Central memory CD4-positive, alpha-beta T cell (primary cell): Measurements from ENCODE around the gene ANKRD11.

Experiments
- DNase-seq: peaks from one replicate; pipeline ENCODE4 v3.0.0; 2022

ANKRD11 gene

DNA sequence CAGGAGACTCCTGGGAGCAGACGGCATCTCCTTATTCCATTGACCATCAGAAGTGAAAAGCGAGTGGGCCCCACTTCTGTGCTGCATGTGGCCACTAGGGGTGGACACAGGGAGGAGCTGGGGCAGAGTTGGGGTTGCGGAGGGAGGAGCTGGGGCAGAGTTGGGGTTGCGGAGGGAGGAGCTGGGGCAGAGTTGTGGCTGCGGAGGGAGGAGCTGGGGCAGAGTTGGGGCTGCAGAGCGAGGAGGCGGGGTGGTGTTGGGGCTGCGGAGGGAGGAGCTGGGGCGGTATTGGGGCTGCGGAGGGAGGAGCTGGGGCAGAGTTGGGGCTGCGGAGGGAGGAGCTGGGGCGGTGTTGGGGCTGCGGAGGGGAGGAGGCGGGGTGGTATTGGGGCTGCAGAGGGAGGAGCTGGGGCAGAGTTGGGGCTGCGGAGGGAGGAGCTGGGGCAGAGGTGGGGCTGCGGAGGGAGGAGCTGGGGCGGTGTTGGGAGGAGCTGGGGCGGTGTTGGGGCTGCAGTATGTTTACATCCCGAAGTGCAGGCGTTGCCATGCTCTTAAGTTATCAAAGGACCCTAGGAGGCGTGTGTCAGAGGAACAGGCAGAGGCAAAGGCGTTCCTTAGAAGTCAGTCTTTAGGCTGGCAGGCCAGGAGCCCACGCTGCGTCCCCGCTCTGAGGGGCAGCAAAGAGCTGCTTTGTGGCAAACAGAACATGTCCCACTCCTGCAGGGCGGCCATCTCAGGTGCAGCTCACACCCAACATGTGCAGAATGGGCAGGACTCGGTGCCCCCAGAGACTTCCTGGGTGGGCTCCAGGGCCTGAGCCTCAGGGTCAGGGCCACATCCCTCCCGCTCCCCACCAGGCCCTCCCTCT lies 196.9 kb downstream of the ANKRD11 start:
- DNase-seq, result no peak

DNA sequence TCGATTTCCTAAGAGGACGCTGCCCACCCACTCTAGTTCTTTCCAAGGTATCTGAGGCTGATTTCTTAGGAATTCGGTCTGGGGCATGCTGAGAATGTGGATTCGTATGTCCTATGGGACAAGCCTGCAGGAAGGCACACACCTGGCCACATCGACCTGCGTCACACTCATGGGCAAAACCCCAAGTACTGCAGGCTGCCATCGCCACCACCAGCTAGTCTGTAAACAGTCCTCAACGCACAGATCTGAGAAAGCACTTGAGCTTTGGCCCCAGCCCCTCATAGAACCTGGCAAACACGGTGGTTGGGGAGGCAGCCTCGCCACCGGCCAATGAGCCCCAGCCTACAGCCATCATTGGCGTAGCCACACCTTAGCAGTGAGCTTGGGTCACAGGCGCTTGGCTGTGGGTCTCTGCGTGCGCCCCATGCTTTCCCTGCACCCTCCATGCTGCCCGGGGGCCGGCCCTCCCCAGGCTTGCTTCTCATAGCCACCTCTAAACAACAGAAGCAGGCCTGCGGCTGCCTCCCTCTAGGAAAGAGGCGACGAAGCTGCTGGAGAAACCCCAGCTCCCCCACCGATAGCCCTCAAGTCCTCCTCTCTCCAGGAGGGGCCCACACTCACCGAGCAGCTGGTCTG lies 197.8 kb downstream of the ANKRD11 start:
- no peak for DNase-seq

DNA sequence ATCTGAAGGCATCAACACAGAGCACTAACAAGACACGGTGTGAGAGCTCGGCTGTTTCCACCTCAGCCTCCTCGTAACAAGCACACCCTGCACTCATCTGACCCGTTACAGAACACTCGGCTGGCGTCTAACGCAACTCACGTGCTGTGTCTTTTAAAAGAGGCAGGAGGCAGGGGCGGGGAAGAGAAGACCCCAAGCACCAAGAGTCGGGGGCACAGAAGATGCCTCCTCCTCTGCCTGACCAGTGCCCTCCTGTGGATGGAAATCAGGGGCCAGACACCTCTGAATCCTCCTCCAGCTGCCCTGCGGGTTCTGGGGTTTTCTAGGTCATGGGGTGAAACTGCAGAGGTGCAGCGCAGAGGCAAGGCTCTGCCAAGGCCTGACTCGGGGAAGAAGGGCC lies 198.6 kb downstream of the ANKRD11 start:
- DNase-seq, result no peak

DNA sequence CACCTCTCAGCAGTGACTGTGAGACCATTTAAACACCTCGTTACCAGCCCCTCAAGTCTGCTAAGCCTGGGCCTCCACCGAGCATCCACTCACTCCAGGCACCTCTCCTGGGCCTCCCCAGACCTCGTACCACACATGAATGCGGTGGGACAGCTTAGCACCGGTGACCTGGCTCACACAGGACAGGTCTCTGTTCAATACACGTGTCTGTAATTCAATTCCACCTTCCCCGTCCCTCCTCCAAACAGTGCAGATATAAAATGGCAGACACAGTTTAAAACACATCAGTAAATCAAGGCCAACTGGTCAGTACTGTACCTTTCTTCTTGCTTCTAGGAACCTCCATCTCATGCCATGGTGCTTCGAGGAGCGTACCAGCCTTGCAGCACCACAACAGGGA lies 199.0 kb downstream of the ANKRD11 start:
- no peak for DNase-seq

DNA sequence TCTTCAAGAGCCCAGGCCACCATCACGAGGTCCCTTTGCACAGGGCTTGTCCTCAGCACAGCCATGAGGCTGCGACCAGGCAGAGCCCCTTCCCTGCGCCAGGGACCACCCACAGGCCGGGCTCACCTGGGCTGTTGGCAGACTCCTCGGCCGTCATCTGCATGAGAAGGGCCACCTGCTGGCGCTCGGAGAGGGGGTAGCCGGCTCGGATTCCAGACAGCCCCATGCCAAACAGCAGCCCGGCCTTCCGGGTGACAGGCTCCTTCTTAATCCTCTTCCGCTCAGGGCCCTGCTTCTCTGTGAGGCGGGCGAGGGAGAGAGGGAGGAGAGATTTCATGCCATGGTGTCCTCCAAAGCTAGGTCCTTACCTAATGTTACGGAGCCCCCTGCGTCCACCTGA lies 199.5 kb downstream of the ANKRD11 start:
- DNase-seq, result no peak

DNA sequence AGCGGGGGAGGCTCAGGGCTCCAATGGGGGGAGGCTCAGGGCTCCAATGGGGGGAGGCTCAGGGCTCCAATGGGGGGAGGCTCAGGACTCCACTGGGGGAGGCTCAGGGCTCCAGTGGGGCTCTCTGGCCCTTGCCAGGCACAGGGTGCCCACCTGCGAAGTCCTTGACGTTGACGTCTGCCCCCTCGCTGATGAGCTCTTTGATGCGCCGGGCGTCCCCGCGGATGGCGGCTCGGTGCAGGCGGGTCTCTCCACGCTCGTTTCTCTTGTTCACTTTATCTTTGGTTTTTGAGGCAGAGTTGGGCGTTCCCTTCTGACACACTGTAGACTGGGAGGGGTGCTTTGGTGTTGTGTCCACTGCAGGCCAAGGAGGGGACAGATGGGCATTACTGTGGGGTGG lies 199.9 kb downstream of the ANKRD11 start:
- no peak for DNase-seq

DNA sequence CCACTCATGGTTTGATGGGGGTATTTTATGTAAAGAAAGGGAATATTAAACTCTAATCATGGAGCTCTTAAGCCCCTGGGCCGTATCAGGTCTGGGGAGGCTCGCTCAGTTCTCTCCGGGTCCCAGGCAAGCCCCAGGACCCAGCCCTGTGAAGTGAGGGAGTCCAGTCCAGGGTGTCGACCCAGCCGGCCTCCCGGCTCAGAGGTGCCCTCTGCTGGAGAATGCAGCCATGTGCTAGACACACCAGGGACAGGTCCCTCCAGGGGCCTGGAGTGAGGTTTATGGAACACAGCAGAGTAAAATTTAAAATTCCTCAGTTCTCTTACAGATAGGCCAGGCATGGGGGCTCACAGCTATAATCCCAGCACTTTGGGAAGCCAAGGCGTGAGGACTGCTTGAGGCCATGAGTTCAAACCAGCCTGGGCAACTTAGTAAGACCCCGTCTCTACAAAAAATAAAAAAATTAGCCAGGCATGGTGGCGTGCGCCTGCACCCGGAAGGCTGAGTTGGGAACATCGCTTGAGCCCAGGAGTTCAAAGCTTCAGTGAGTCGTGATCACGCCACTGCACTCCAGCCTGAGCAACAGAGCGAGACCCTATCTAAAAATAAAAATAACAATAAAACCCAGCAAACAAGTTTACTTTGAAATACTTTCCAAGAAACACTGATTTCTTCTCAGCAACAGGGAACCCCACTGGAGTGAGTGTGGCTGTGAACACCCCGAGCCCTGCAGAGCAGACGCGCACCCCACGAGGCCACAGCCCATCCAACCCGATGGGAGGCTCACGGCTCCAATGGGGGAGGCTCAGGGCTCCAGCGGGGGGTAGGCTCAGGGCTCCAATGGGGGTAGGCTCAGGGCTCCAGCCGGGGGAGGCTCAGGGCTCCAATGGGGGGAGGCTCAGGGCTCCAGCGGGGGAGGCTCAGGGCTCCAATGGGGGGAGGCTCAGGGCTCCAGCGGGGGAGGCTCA lies 200.6 kb downstream of the ANKRD11 start:
- peak; percentile 59 for DNase-seq

DNA sequence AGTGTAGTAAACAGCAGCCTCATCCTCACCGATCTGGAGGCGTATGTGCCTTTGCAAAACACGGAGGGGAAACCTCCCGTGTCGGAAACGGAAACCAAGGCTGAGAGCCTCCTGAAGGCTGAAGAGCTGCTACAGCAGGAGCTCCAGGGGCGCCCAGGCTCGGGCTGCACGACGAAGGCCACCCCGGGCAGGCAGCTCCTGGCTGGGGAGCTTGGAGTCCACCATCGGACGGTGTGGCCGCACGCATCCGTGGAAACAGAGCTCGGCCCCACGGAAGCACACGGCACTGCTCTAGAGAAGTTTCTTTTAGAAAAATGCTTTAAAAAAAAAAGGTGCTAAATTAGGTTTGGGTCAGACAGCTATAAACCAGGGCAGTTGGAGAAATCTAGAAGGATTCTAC lies 201.4 kb downstream of the ANKRD11 start:
- DNase-seq, result no peak

DNA sequence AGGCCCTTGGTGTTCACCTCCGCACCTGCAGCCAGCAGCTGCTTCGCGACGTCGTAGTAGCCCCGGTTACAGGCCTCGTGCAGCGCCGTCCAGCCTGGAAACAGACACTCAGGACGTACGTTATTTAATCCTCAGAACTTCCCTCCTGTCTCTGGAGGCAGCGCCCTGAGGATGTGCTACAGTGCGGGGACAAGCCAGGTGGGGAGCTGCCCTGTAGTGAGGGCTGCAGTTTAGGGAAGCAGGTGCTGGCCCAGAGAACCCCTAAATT lies 201.8 kb downstream of the ANKRD11 start:
- no peak for DNase-seq

DNA sequence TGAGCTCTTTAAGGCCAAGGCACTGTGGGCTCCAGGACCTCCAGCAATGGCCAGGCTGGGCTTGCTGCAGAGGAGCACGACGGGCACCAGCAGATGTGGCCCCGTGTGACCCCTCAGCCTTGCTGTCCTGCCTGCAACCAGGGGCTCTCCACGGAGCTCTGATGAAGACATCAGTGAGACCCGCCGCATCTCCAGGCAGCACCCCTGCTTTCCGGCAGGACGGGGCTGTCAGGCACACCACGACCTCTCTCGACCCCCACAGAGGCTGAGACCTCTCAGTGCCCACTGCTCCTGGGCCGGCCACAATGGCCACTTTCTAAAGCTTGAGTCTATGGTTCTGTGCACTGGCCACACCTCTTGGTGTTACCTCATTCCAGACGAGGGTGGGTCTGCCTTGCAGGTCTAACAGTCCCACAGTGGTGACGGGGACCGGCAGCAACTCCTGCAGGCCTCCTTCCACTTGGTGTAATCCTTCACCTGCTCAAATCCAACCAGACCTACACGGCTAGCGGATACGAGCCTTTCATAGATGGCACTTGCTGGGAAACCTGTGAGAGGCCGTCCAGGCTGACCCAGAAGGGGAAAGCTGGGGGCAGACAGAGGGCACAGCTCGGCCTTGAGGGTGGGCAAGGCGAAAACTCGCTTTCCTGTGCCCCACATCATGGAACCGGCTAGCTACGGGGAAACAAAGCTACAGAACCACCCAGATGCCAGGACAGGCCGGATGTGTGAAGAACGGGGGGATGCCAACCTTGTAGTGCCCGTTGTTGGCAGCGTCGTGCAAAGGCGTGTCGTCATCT lies 202.4 kb downstream of the ANKRD11 start:
- no peak for DNase-seq

DNA sequence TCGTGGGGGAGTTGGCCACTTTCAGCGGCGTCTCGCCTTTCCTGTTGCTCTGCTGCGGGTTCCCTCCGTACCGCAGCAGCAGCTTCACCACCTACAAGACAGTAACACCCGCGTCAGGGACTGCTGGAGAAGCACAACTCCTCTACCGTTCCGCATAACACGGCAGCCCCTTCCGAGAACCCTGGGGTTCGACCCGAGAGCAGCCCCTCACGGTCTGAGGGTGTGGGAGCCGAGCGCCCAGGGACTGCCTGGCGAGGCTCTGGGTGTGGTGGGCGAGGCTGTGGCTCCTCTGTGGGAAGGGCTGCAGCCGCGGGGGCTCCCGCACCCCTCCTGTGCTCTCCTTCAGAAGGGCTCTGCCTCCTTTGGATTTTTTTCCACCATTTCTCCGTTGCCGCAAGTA lies 204.3 kb downstream of the ANKRD11 start:
- DNase-seq, result no peak

DNA sequence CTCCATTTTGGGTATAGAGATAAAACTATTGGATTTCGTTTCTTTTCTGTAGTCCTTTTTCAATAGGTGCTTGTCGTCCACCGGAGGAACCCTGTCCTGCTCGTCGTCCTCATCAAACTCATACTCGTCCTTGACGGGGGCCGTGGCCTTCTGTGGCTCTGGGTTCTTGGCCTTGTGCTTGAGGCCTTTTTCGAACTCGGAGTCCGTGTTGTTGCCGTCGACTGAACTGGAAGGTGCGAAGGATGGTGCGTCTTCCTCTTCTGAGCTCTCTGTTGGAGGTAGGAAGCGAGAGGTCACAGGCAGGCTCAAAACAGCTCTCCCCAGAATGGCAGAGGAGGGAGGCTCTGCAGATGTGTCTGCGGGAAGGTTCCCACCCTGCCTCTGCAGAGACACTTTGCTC lies 205.0 kb downstream of the ANKRD11 start:
- DNase-seq, result no peak

DNA sequence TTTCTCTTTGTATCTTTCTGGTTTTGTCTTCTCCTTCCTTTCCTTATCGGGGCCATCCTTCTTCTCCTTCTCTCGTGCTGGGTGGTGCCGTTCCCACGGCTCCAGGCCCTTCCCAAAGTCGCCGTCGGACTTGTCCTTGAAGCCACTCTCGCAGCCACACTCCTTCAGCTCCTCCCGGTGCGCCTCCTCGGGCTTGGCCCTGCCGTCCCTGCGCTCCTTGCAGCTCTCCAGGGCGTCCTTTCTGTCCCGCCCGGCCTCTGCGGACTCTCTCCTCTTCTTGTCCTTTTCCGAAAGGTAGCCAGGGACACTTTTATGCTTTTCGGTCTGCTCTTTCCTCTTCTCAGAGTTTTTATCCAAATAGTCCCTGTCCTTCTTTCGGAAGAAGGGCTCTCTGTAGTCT lies 206.9 kb downstream of the ANKRD11 start:
- no peak for DNase-seq

DNA sequence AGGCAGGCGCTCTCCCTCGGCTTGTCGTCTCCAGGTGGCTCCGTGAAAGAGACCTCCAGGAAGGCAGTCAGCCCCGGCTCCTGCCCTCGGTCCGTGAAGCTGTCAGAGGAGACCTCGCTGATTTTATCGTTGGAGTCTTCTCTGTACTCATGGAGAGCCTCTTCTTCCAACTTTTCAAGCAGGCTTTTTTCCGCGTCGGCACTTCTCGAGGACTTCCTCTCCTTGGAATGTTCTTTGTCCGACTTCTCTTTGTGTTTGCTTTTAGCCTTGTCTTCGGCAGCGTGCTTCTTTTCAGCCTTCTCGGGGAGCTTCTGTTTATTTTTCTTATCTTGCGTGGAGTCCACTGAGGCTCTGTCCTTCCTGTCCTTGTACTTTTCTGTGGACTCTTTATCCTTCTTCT lies 207.8 kb downstream of the ANKRD11 start:
- no peak for DNase-seq

DNA sequence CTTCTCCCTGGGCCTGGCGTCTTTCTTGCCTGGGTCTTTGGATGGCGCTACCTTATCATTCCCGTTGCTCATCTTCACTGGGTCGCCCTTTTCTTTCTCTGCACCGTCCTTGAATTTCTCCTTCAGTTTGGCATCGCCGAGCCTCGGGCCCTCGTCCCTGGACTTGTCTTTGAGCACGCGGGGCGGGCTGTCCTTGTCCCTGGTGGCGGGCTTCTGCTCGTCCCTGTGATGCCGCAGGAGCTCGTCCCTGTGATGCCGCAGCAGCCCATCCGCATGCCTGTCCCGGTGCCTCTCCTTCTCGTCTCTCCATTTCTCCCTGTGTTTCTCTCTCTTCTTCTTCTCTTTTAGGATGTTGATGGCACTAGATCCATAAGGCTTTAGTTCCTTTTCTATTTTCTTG lies 208.5 kb downstream of the ANKRD11 start:
- no peak for DNase-seq

DNA sequence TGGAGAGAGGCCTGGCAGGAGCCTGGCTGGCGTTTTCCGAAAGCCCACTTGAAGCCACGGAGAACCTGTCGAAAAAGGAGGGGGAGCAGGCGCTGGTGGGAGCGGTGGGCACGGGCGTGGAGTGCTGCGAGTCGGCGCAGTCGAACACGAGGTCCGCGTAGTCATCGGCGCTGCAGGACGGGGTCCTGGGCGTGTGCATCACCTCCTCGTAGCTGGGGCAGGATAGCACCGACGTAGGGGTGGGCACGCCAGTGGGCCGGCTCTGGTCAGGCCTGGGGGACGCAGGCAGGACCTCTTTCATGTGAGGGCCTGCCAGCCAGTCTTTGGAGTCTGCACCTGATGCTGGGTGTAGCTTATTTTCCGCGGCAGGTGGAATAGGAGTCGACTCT lies 209.2 kb downstream of the ANKRD11 start:
- no peak for DNase-seq

DNA sequence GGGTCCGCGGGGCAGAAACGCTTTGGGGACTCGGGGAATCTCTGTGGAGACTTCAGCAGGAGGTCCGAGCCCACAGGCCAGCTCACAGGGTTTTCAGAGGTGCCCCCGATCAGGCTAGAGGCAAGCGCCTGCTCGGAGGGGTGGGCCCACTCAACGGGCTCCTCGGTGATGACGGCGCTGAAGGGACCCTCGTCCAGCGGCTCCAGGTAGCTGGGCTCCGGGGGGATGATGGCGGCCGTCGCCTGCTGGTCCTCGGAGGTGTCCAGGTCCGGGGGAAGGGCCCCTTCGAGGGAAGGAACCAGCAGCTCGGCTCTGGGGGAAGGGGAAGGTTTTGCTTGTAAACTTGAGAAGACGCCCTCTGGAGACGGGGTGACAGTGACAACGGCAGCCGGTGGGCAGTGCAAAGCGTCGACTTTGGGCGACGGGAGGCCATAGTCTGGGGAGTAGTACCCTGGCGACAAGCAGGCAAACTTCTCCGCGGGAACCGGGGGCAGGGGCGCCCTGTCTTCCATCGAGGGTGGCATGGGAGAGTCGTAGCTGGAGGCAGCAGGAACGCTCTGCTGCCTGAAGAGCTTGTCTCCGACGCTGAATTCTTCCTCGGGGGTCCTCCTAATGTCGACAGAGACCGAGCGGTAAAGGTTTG lies 209.7 kb downstream of the ANKRD11 start:
- DNase-seq, result no peak

DNA sequence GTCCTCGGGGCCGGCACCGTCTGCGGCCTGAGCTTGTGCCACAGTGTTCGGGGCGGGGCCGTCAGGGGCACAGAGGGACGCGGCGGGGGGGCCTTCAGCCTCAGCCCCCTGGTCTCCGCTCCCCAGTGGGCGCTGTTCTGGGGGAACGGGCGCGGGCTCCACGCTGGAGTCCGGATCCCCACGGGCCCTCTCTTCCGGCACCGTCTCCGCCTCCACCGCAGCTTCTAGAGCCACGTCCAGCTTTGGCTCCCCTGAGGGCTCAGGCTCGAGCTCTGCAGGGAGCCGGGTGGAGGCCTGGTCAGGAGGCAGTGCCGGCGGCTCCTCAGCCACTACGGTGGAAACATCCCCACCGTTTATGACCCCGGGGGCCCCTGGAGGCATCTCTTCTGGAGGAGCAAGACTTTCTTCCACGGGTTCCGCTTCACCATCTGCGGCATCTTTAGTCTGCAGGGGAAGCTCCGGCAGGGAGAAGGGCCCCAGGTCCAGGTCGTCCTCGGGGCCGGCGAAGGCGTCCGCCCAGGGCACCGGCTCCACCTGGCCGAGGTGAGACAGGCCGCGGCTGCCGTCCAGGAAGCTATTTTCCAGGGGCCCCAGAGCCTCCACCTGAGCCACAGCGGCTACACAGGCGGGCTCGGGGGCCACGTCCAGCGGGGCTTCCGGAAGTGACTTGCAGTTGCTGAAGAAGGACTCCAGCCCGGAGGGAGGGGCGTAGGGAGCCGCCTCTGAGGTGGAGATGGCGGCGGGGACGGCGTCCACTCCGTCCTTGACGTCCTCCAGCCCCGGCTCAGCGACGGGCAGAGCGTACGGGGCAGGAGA lies 210.5 kb downstream of the ANKRD11 start:
- DNase-seq, result no peak

DNA sequence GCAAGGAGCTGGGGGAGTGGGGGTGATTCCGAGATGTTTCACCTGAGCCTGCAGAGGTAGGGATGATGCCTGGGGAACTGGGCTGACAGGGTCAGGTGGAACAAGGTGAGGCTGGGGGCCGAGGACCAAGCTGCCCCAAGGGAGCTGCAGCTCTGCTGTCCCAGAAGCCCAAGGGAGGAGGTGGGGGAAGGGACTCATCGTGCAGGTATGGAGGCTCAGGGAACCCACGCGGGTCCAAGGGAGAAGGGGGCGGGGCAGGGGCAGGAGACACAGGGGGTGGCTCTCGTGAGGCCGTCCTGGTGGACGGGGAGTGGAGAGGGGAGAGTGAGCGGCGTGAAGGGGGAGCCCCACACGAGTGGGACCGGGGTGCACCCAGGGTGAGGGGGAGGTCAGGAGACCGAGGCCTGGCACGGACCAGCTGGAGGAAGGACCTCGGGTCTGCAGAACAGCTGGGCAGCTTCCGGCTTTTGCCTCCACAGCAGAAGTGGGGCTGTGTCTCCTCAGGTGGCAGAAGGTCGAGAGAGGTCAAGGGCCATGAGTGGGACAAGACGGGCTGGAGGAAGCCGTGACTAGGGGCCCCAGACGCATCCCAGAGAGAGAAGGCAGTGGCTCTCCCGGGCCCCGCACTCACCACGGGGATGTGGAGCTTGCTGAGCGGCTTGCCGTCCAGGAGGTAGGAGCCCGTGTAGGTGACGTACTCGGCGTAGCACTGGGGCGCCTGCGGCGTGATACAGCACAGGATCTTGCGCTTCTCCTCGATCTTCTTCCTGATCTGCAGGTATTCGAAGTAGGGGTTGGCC lies 211.7 kb downstream of the ANKRD11 start:
- DNase-seq, result no peak

DNA sequence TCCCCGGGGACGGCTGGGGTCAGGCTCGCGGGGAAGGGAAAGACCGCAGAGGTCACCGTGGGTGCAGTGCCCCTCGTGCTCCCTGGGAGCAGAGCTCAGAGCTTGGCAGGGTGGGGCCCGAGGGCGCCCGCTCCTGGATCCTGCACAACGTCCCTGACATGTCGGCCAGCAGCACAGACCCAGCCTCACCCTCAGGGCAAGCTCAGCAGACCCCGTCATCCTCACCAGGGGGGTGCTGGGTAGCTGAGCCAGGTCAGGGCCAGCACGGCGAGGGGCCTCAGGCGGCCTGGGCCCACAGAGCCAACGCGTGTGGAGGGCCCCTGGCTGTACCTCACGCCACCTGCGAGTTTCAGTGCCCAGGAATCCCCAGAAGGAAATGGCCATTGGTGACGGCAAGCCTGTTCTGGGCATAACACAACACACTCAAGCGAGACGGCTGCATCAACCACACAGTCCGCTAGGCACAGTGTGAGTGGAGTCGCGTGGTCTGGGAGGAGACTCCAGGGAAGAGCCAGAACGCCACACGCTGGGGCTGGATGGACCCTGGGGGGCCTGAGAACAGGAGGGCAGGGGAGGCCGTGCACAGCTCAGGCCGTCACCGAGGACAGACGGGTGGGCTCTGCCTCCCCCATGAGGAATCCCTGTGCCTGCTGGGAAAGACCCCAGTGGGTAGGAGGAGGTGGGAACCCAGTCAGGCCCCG lies 212.6 kb downstream of the ANKRD11 start:
- no peak for DNase-seq
